ENCODE data around the gene FBXL7.

DNA sequence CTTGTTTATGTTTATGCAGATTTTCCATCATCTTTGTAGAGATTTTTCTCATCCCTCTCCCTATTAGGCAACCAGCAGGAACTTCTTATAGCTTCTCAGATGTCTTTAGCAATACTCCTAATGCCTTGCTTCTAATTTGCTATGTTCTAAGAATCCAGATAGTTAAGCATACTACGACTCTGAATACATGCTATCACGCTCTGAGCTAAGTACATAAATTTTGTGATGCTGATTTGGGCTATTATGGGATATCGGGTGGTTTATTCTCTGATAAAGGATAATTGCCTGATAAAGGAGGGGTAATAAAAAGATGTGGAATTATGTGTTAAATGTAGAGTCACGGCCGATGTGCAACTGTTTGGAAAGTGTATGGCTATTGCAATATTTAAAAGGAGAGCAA is 6.5 kb upstream of the FBXL7 start:
- TF ChIP-seq, protein P1, sequence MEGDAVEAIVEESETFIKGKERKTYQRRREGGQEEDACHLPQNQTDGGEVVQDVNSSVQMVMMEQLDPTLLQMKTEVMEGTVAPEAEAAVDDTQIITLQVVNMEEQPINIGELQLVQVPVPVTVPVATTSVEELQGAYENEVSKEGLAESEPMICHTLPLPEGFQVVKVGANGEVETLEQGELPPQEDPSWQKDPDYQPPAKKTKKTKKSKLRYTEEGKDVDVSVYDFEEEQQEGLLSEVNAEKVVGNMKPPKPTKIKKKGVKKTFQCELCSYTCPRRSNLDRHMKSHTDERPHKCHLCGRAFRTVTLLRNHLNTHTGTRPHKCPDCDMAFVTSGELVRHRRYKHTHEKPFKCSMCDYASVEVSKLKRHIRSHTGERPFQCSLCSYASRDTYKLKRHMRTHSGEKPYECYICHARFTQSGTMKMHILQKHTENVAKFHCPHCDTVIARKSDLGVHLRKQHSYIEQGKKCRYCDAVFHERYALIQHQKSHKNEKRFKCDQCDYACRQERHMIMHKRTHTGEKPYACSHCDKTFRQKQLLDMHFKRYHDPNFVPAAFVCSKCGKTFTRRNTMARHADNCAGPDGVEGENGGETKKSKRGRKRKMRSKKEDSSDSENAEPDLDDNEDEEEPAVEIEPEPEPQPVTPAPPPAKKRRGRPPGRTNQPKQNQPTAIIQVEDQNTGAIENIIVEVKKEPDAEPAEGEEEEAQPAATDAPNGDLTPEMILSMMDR (IDR thresholded peaks at IDR 0.05; ENCODE audit: low read depth, low read length): no peak
- no peak for TF ChIP-seq POLR2A (IDR thresholded peaks at IDR 0.05; ENCODE audit: extremely low read depth, insufficient read length)

All from NB4 (cell line).